ENCODE measurements around the gene NPTN.
"Not testable (repeated sequence)": the region's sequence is repeated elsewhere in the genome, so short reads cannot be mapped to it uniquely, and the experiment has no call there.

The NPTN gene

GRCh38 chr15:73558529-73558928 lies 74.7 kb downstream of the NPTN start:
- no peak overlapping the region for H3K4me2 ChIP-seq (ENCODE audit: low read length)
- H3K9me2 ChIP-seq (ENCODE audit: low read depth, low read length) = no peaks in the 10 kb centered on the region
- no peaks in the 10 kb centered on the region for H3K9me3 ChIP-seq (ENCODE audit: low read length)
- H3K9ac ChIP-seq (ENCODE audit: low read length) = no peak overlapping the region
- no peaks in the 10 kb centered on the region for H4K20me1 ChIP-seq (ENCODE audit: insufficient read depth, low read length)
- H3K36me3 ChIP-seq (ENCODE audit: insufficient read depth, low read length) = peaks cover 44% of the 10 kb centered on the region; the same call in 1 of the 2 replicates
- no peaks in the 10 kb centered on the region for H3K27me3 ChIP-seq (ENCODE audit: insufficient read depth, low read length)
- H3K79me2 ChIP-seq (ENCODE audit: insufficient read depth, low read length) = no peaks in the 10 kb centered on the region
- no peaks in the 10 kb centered on the region for H3K4me1 ChIP-seq (ENCODE audit: insufficient read depth, low read length, severe bottlenecking)
- no peak overlapping the region for H3K27ac ChIP-seq (ENCODE audit: low read depth, low read length, poor library complexity, severe bottlenecking)
- H3F3A ChIP-seq (ENCODE audit: insufficient read depth, low read length) = no peaks in the 10 kb centered on the region
- TF ChIP-seq EZH2 (IDR thresholded peaks at IDR 0.05; ENCODE audit: borderline replicate concordance, low read length) = no peak
- TF ChIP-seq CTCF (IDR thresholded peaks at IDR 0.05; ENCODE audit: low read length) = no peak
- H2AFZ ChIP-seq (ENCODE audit: low read length) = no peak overlapping the region
- H3K4me3 ChIP-seq (ENCODE audit: low read depth, low read length, poor library complexity, severe bottlenecking) = no peak overlapping the region

- H3K9me2 ChIP-seq (ENCODE audit: low read depth, low read length) = no peaks in the 10 kb centered on the region
- H3K79me2 ChIP-seq (ENCODE audit: insufficient read depth, low read length) = no peaks in the 10 kb centered on the region
- H4K20me1 ChIP-seq (ENCODE audit: insufficient read depth, low read length) = no peaks in the 10 kb centered on the region
- no peak overlapping the region for H3K4me3 ChIP-seq (ENCODE audit: low read depth, low read length, poor library complexity, severe bottlenecking)
- no peaks in the 10 kb centered on the region for H3F3A ChIP-seq (ENCODE audit: insufficient read depth, low read length)
- TF ChIP-seq CTCF (IDR thresholded peaks at IDR 0.05; ENCODE audit: low read length) = no peak
- no peak for TF ChIP-seq EZH2 (IDR thresholded peaks at IDR 0.05; ENCODE audit: borderline replicate concordance, low read length)
- H3K36me3 ChIP-seq (ENCODE audit: insufficient read depth, low read length) = peaks cover 24% of the 10 kb centered on the region; the same call in 1 of the 2 replicates
- no peaks in the 10 kb centered on the region for H3K9me3 ChIP-seq (ENCODE audit: low read length)
- H3K27ac ChIP-seq (ENCODE audit: low read depth, low read length, poor library complexity, severe bottlenecking) = no peak overlapping the region
- no peaks in the 10 kb centered on the region for H3K4me1 ChIP-seq (ENCODE audit: insufficient read depth, low read length, severe bottlenecking)
- no peak overlapping the region for H2AFZ ChIP-seq (ENCODE audit: low read length)
- H3K9ac ChIP-seq (ENCODE audit: low read length) = no peak overlapping the region
- H3K4me2 ChIP-seq (ENCODE audit: low read length) = no peak overlapping the region
- H3K27me3 ChIP-seq (ENCODE audit: insufficient read depth, low read length) = no peaks in the 10 kb centered on the region
These were observed 78.1 kb downstream of the NPTN start for GRCh38 chr15:73555080-73555479.

- no peaks in the 10 kb centered on the region for H3F3A ChIP-seq (ENCODE audit: insufficient read depth, low read length)
- no peaks in the 10 kb centered on the region for H3K36me3 ChIP-seq (ENCODE audit: insufficient read depth, low read length)
- TF ChIP-seq EZH2 (IDR thresholded peaks at IDR 0.05; ENCODE audit: borderline replicate concordance, low read length) = no peak
- no peaks in the 10 kb centered on the region for H3K9me2 ChIP-seq (ENCODE audit: low read depth, low read length)
- no peaks in the 10 kb centered on the region for H3K79me2 ChIP-seq (ENCODE audit: insufficient read depth, low read length)
- H3K9ac ChIP-seq (ENCODE audit: low read length) = no peak overlapping the region
- no peak overlapping the region for H2AFZ ChIP-seq (ENCODE audit: low read length)
- no peak overlapping the region for H3K27ac ChIP-seq (ENCODE audit: low read depth, low read length, poor library complexity, severe bottlenecking)
- H3K4me2 ChIP-seq (ENCODE audit: low read length) = no peak overlapping the region
- H3K4me3 ChIP-seq (ENCODE audit: low read depth, low read length, poor library complexity, severe bottlenecking) = no peak overlapping the region
- no peaks in the 10 kb centered on the region for H3K27me3 ChIP-seq (ENCODE audit: insufficient read depth, low read length)
- H3K4me1 ChIP-seq (ENCODE audit: insufficient read depth, low read length, severe bottlenecking) = no peaks in the 10 kb centered on the region
- no peaks in the 10 kb centered on the region for H4K20me1 ChIP-seq (ENCODE audit: insufficient read depth, low read length)
- no peaks in the 10 kb centered on the region for H3K9me3 ChIP-seq (ENCODE audit: low read length)
These were observed 83.0 kb downstream of the NPTN start for GRCh38 chr15:73550190-73550589.

GRCh38 chr15:73548925-73549324 lies 84.3 kb downstream of the NPTN start:
- H2AFZ ChIP-seq (ENCODE audit: low read length); H3K9ac ChIP-seq (ENCODE audit: low read length); H3K79me2 ChIP-seq (ENCODE audit: insufficient read depth, low read length); H3K4me3 ChIP-seq (ENCODE audit: low read depth, low read length, poor library complexity, severe bottlenecking); H3K9me3 ChIP-seq (ENCODE audit: low read length); H3K27me3 ChIP-seq (ENCODE audit: insufficient read depth, low read length); H3F3A ChIP-seq (ENCODE audit: insufficient read depth, low read length); H3K36me3 ChIP-seq (ENCODE audit: insufficient read depth, low read length); H3K4me2 ChIP-seq (ENCODE audit: low read length); H3K4me1 ChIP-seq (ENCODE audit: insufficient read depth, low read length, severe bottlenecking); H3K27ac ChIP-seq (ENCODE audit: low read depth, low read length, poor library complexity, severe bottlenecking); H3K9me2 ChIP-seq (ENCODE audit: low read depth, low read length); H4K20me1 ChIP-seq (ENCODE audit: insufficient read depth, low read length): not testable (repeated sequence)

All from OCI-LY1 (cell line).